H1 (cell line): ENCODE results near the gene PCYT2.
A peak's percentile ranks its signal among the peaks of the same experiment; 100 is the strongest.

ENCODE experiments used
- CHD2 ChIP-seq: IDR thresholded peaks from 2 replicates; pipeline ENCODE4 v1.6.1; 2012; ENCODE audit warnings: low read length, improper control_type of control experiment
- EP300 ChIP-seq, 2 experiments: IDR thresholded peaks; 1 replicate in 1 of 2; 2 replicates in 1 of 2; pipeline ENCODE4 v1.6.1; 2011 to 2012; ENCODE audit warnings: low read depth in 2 of 2, low read length in 2 of 2, mild to moderate bottlenecking in 2 of 2, borderline replicate concordance in 1 of 2, inconsistent platforms in 1 of 2, moderate library complexity in 1 of 2
- EZH2 ChIP-seq: fragments of 200-600 bp; sonication (generic); IDR thresholded peaks from 2 replicates; pipeline ENCODE4 v1.7.1; 2012; ENCODE audit warnings: low read depth, mild to moderate bottlenecking, moderate library complexity, low read length, inconsistent platforms; ENCODE audit not compliant: severe bottlenecking
- HDAC2 ChIP-seq, 2 experiments: fragments of 300-600 bp in 1 of 2; sonication (generic) in 1 of 2; IDR thresholded peaks; 2 replicates each; pipeline ENCODE4 v1.6.1; 2011 to 2012; ENCODE audit warnings: low read depth in 2 of 2, low read length in 2 of 2, mild to moderate bottlenecking in 2 of 2, moderate library complexity in 2 of 2, borderline replicate concordance in 1 of 2, inconsistent platforms in 1 of 2
- MAFK ChIP-seq: IDR thresholded peaks from 2 replicates; pipeline ENCODE4 v1.6.1; 2012; ENCODE audit warnings: low read depth, mild to moderate bottlenecking, improper control_type of control experiment, low read length
- NRF1 ChIP-seq: IDR thresholded peaks from 2 replicates; pipeline ENCODE4 v1.6.1; 2011; ENCODE audit warnings: mild to moderate bottlenecking, low read depth, low read length, improper control_type of control experiment
- RFX5 ChIP-seq: IDR thresholded peaks from 2 replicates; pipeline ENCODE4 v1.6.1; 2011; ENCODE audit warnings: low read depth, low read length, improper control_type of control experiment, borderline replicate concordance
- TF ChIP-seq, protein P1 (sequence below), 3 experiments: IDR thresholded peaks; 1 replicate in 2 of 3; 2 replicates in 1 of 3; pipeline versions ENCODE4 v1.5.1 to v1.6.1; 2011; ENCODE audit warnings: low read length in 3 of 3, mild to moderate bottlenecking in 3 of 3, inconsistent platforms in 2 of 3, low read depth in 1 of 3, moderate library complexity in 1 of 3; ENCODE audit not compliant: insufficient read depth in 1 of 3; ENCODE audit errors: control extremely low read depth in 1 of 3

DNA sequence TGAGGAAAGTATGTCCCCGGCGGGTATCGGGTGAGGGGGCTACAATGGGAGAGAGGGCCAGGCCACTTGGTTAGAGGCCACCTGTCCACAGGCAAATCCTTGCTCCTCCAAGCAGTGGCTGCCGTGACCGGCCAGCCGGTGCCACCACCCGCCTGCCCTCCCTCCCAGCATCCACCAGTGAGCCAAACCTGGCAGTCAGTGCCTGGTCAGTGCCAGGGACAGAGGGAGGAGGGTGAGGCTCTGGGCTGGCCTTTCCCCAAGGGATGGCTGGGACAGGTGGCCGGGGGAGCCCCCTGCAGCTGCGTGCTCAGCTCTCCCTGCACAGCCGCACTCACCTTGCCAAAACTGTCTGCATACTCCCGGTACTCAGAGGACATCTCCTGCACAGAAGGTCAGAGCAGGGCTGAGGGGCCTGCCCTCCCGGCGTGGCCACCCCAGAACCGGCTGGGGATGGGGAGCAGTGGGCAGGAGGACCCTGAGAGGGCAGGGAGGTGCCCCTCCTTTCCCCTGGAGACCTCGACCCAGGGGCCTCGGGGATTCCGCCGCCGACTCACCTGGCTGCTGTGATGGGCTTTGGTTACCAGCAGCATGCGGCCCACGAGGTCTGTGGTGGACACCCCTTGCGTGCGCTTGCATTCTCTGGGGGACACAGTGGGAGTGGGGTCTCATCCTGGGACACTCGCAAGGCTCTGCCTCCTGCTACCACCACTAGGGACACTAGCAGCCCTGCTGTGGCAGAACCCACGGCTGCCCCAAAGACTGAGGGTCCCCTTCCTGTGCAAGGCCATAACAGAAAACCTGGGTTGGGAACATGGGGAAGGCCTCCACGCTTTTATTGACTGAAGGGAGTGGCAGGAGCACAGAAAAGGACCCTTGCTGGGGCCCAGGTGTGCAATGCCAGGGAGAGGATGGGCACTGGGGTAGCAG is 3.7 kb downstream of the PCYT2 start:
- no peak for TF ChIP-seq NRF1
- no peak for TF ChIP-seq EP300 (IDR thresholded peaks at IDR 0.05; ENCODE audit: borderline replicate concordance in 1 of 2, low read depth in 2 of 2, low read length in 2 of 2)
- TF ChIP-seq, protein P1, sequence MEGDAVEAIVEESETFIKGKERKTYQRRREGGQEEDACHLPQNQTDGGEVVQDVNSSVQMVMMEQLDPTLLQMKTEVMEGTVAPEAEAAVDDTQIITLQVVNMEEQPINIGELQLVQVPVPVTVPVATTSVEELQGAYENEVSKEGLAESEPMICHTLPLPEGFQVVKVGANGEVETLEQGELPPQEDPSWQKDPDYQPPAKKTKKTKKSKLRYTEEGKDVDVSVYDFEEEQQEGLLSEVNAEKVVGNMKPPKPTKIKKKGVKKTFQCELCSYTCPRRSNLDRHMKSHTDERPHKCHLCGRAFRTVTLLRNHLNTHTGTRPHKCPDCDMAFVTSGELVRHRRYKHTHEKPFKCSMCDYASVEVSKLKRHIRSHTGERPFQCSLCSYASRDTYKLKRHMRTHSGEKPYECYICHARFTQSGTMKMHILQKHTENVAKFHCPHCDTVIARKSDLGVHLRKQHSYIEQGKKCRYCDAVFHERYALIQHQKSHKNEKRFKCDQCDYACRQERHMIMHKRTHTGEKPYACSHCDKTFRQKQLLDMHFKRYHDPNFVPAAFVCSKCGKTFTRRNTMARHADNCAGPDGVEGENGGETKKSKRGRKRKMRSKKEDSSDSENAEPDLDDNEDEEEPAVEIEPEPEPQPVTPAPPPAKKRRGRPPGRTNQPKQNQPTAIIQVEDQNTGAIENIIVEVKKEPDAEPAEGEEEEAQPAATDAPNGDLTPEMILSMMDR (IDR thresholded peaks at IDR 0.05; ENCODE audit: control extremely low read depth in 1 of 3, insufficient read depth in 1 of 3, low read depth in 1 of 3, low read length in 3 of 3) = peak in 1 of 3 experiments; percentile 24; a peak in 1 of 4 replicates
- TF ChIP-seq HDAC2 (IDR thresholded peaks at IDR 0.05; ENCODE audit: borderline replicate concordance in 1 of 2, low read depth in 2 of 2, low read length in 2 of 2) = no peak
- TF ChIP-seq MAFK = no peak
- no peak for TF ChIP-seq CHD2
- no peak for TF ChIP-seq EZH2
- no peak for TF ChIP-seq RFX5
